HEK293T (cell line): ENCODE data around the gene SCNN1G.

ENCODE experiments used
- CTCF ChIA-PET: fragments of 350-600 bp; formaldehyde crosslinking; extraction: SDS; loops from one replicate; lab custom pipeline; 2021; ENCODE audit warnings: antibody characterized with exemption, inconsistent platforms; lab: Yijun Ruan, JAX
- POLR2A ChIA-PET: fragments of 350-600 bp; formaldehyde crosslinking; extraction: SDS; loops from one replicate; lab custom pipeline; 2020; ENCODE audit warnings: antibody characterized with exemption, inconsistent platforms; lab: Yijun Ruan, JAX
- DNase-seq: peaks from one replicate; pipeline ENCODE4 v3.0.0; 2012; ENCODE audit warnings: mixed read lengths; ENCODE audit errors: extremely low spot score
- ARNT ChIP-seq: fragments of 450-650 bp; IDR thresholded peaks from 2 replicates; pipeline ENCODE4 v1.6.1; 2017; ENCODE audit warnings: mild to moderate bottlenecking
- BHLHE40 ChIP-seq: fragments of 450-650 bp; IDR thresholded peaks from 2 replicates; pipeline ENCODE4 v1.6.1; 2016; ENCODE audit warnings: mild to moderate bottlenecking, moderate library complexity, borderline replicate concordance
- CTBP1 ChIP-seq: fragments of 450-650 bp; IDR thresholded peaks from 2 replicates; pipeline ENCODE4 v1.6.1; 2016; ENCODE audit warnings: borderline replicate concordance
- ELF4 ChIP-seq: fragments of 450-650 bp; IDR thresholded peaks from 2 replicates; pipeline ENCODE4 v1.6.1; 2017; ENCODE audit warnings: antibody characterized with exemption
- FOXA1 ChIP-seq: fragments of 450-650 bp; IDR thresholded peaks from 2 replicates; pipeline ENCODE4 v1.6.1; 2016; ENCODE audit warnings: mild to moderate bottlenecking
- FOXK2 ChIP-seq: fragments of 450-650 bp; IDR thresholded peaks from 2 replicates; pipeline ENCODE4 v1.6.1; 2016; ENCODE audit warnings: mild to moderate bottlenecking
- FOXM1 ChIP-seq: fragments of 450-650 bp; IDR thresholded peaks from 2 replicates; pipeline ENCODE4 v1.6.1; 2017; ENCODE audit warnings: mild to moderate bottlenecking, borderline replicate concordance
- HDGF ChIP-seq: fragments of 450-650 bp; IDR thresholded peaks from 2 replicates; pipeline ENCODE4 v1.6.1; 2017; ENCODE audit warnings: antibody characterized with exemption, borderline replicate concordance
- L3MBTL2 ChIP-seq: fragments of 450-650 bp; conservative IDR thresholded peaks from 2 replicates; pipeline ENCODE4 v1.6.1; 2016; ENCODE audit warnings: mild to moderate bottlenecking
- LEF1 ChIP-seq: fragments of 450-650 bp; IDR thresholded peaks from 2 replicates; pipeline ENCODE4 v1.6.1; 2017; ENCODE audit warnings: mild to moderate bottlenecking, borderline replicate concordance
- NFRKB ChIP-seq: fragments of 450-650 bp; IDR thresholded peaks from 2 replicates; pipeline ENCODE4 v1.6.1; 2016; ENCODE audit warnings: mild to moderate bottlenecking, moderate library complexity
- PKNOX1 ChIP-seq: fragments of 450-650 bp; IDR thresholded peaks from 2 replicates; pipeline ENCODE4 v1.6.1; 2016
- SP1 ChIP-seq: fragments of 450-650 bp; IDR thresholded peaks from 2 replicates; pipeline ENCODE4 v1.6.1; 2017
- SUZ12 ChIP-seq: fragments of 450-650 bp; IDR thresholded peaks from 2 replicates; pipeline ENCODE4 v1.6.1; 2016; ENCODE audit warnings: mild to moderate bottlenecking
- TARDBP ChIP-seq: fragments of 450-650 bp; IDR thresholded peaks from 2 replicates; pipeline ENCODE4 v1.6.1; 2016
- ZNF384 ChIP-seq: fragments of 450-650 bp; IDR thresholded peaks from 2 replicates; pipeline ENCODE4 v1.6.1; 2016

SCNN1G gene

GRCh38 chr16:23222929-23223328, 40.4 kb downstream of the SCNN1G start:
- TF ChIP-seq NFRKB, result no peak
- TF ChIP-seq ELF4, result no peak
- TF ChIP-seq SP1, result no peak
- TF ChIP-seq ZNF384, result no peak
- no peak for TF ChIP-seq HDGF
- POLR2A ChIA-PET, result no interaction called here
- DNase-seq, result no peak
- CTCF ChIA-PET, result no interaction called here

GRCh38 chr16:23223368-23223767, 40.8 kb downstream of the SCNN1G start:
- ChIA-PET POLR2A (no interaction called here), CTCF (no interaction called here)
- TF ChIP-seq FOXK2 (no peak), FOXA1 (no peak), ELF4 (no peak), SP1 (no peak), L3MBTL2 (no peak), LEF1 (no peak), PKNOX1 (no peak), TARDBP (no peak), BHLHE40 (no peak), HDGF (no peak), ZNF384 (no peak), NFRKB (no peak), FOXM1 (no peak), CTBP1 (no peak), ARNT (no peak), SUZ12 (no peak)
- DNase-seq, result no peak

GRCh38 chr16:23225109-23225508, 42.6 kb downstream of the SCNN1G start:
- no peak for DNase-seq
- POLR2A ChIA-PET, result no interaction called here
- CTCF ChIA-PET, result no interaction called here

GRCh38 chr16:23225634-23226033, 43.1 kb downstream of the SCNN1G start:
- DNase-seq, result no peak
- CTCF ChIA-PET, result no interaction called here
- POLR2A ChIA-PET, result no interaction called here
- no peak for TF ChIP-seq FOXM1
- TF ChIP-seq CTBP1, result no peak
- no peak for TF ChIP-seq HDGF
- TF ChIP-seq BHLHE40, result no peak
- TF ChIP-seq SP1, result no peak
- no peak for TF ChIP-seq LEF1
- TF ChIP-seq NFRKB, result no peak
- no peak for TF ChIP-seq ELF4
- no peak for TF ChIP-seq FOXK2
- TF ChIP-seq FOXA1, result no peak
- TF ChIP-seq SUZ12, result no peak
- TF ChIP-seq TARDBP, result no peak
- TF ChIP-seq ZNF384, result no peak
- TF ChIP-seq ARNT, result no peak
- TF ChIP-seq L3MBTL2, result no peak
- no peak for TF ChIP-seq PKNOX1

More at GRCh38 chr16:23225109-23225508, 42.6 kb downstream of the SCNN1G start:
- TF ChIP-seq SP1, result no peak
- TF ChIP-seq CTBP1, result no peak
- TF ChIP-seq FOXM1, result no peak
- no peak for TF ChIP-seq PKNOX1
- TF ChIP-seq HDGF, result no peak
- no peak for TF ChIP-seq ZNF384
- no peak for TF ChIP-seq ARNT
- no peak for TF ChIP-seq FOXA1
- no peak for TF ChIP-seq BHLHE40

GRCh38 chr16:23227529-23227928, 45.0 kb downstream of the SCNN1G start:
- TF ChIP-seq SUZ12 (no peak), SP1 (no peak), CTBP1 (no peak), L3MBTL2 (no peak), FOXK2 (no peak), NFRKB (no peak), FOXA1 (no peak), HDGF (no peak), LEF1 (no peak), PKNOX1 (no peak), FOXM1 (no peak), ELF4 (no peak), ARNT (no peak), TARDBP (no peak), ZNF384 (no peak), BHLHE40 (no peak)
- no peak for DNase-seq
- ChIA-PET CTCF (no interaction called here), POLR2A (no interaction called here)

- ChIA-PET CTCF (interaction anchor here (0.8 kb wide), 1 partner anchor 11 kb away, joined by 4 read pairs; no protein-coding TSS in a partner anchor), POLR2A (no interaction called here)
- DNase-seq, result no peak
- no peak for TF ChIP-seq ELF4
- no peak for TF ChIP-seq ZNF384
- no peak for TF ChIP-seq L3MBTL2
- no peak for TF ChIP-seq PKNOX1
These were observed 47.2 kb downstream of the SCNN1G start for GRCh38 chr16:23229714-23230113.
